Right cardiac atrium (tissue), 5 donors: ENCODE measurements around the gene PIK3R1. TPM values are rescaled to one million over a fixed set of nuclear protein-coding genes. Genes with fewer than 3 reads are reported as not detected.

Experiments used
- ATAC-seq, 2 donors: fragments of 200-7000 bp; cut with Tn5 transposase; one replicate each; pipeline versions ENCODE4 v1.8.0 to v1.9.1; 2020; ENCODE audit warnings: moderate library complexity in 2 of 2, mild to moderate bottlenecking in 1 of 2
- DNase-seq, 3 donors: peaks; one replicate each; pipeline ENCODE4 v3.0.0-alpha.2; 2020
- H3K27ac ChIP-seq: one replicate; pipeline ENCODE4 v1.5.1; 2013; ENCODE audit warnings: mild to moderate bottlenecking, low read length, control low read depth, moderate library complexity
- H3K27me3 ChIP-seq: one replicate; pipeline ENCODE4 v1.6.1; 2013; ENCODE audit not compliant: control insufficient read depth, insufficient read depth
- H3K4me1 ChIP-seq: one replicate; pipeline ENCODE4 v1.6.1; 2013; ENCODE audit warnings: low read length; ENCODE audit not compliant: control insufficient read depth, insufficient read depth
- H3K4me3 ChIP-seq: one replicate; pipeline ENCODE4 v1.5.1; 2013; ENCODE audit warnings: low read length, control low read depth
- H3K9me3 ChIP-seq: one replicate; pipeline ENCODE4 v1.6.1; 2013; ENCODE audit warnings: low read length; ENCODE audit not compliant: control insufficient read depth
- WGBS: extraction: QIAGEN DNeasy Blood & Tissue Kit; methylation state at CpG from one replicate; pipeline ENCODE4 v1.1.7; 2013; 5-methylcytosine and 5-hydroxymethylcytosine counted together
- intact Hi-C, 4 donors: fragments of 100-400 bp; cut with DNase I; formaldehyde crosslinking; loops; one replicate each; pipeline versions ENCODE4 v1.11.0 to v1.14.0; 2022 to 2023
- polyA plus RNA-seq: library from polyadenylated mRNA; stranded (reverse); fragments of 200-250 nt; gene quantifications from one replicate; pipeline ENCODE4 v1.2.3, GENCODE V29; 2013
- total RNA-seq, 4 donors: library from RNA; stranded (reverse); fragmentation: NEBNext Ultra II Directional; extraction: Animal tissue kit (Norgen Biotek cat#: 25700); gene quantifications; one replicate each; pipeline ENCODE4 v1.2.1, GENCODE V29; 2021
- donor health status: healthy with polysubstance abuse.
- donor health status: DM: no; HTN: yes; CAD: no.
- donor health status: DM: no; HTN: no; CAD: no.
- donor health status: DM: no; HTN: yes; CAD: no; lungs with severe emphysema.
- donor health status: DM: yes; HTN: yes; CAD: no.

PIK3R1 gene
- total and polyA plus RNA-seq, 5 donors = 29.7 to 170 (median 105) TPM

GRCh38 chr5:68341006-68341405, 125.5 kb downstream of the PIK3R1 start:
- WGBS = 85% methylated on average over 3 of the region's 3 CpGs
- intact Hi-C loops = no loop called here
- ATAC-seq (no peak), DNase-seq (no peak)
- Histone ChIP-seq H3K4me3 (no peak overlapping the region), H3K27me3 (no peaks in the 10 kb centered on the region), H3K27ac (no peak overlapping the region), H3K4me1 (peaks cover 10% of the 10 kb centered on the region), H3K9me3 (no peaks in the 10 kb centered on the region)

DNA sequence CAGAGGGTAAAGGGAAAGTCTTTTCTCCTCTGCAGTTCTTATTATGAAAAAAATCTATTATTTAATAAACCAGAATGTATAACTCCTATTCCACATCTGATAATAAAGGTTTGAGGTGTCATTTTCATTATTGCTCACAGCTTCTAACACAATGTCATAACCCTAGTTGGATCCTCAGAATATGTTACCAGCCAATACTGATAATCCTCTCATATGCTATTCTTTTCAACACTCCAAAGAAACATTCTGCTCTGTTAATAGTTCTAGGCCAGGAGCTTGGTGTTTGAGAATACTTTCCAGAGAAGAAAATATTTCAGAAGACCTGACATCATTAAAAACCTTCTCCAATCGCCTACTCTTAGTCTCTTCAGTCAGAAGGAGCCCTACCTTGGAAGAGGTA, 127.1 kb downstream of the PIK3R1 start:
- Histone ChIP-seq H3K4me1 (peaks cover 6% of the 10 kb centered on the region), H3K27ac (peak overlapping the region; percentile 49), H3K9me3 (no peaks in the 10 kb centered on the region), H3K4me3 (no peak overlapping the region), H3K27me3 (no peaks in the 10 kb centered on the region)
- ATAC-seq (peak; percentile 25 to 64), DNase-seq (no peak)
- WGBS = 54% methylated on average over 1 of the region's 1 CpG
- intact Hi-C loops = no loop called here

DNA sequence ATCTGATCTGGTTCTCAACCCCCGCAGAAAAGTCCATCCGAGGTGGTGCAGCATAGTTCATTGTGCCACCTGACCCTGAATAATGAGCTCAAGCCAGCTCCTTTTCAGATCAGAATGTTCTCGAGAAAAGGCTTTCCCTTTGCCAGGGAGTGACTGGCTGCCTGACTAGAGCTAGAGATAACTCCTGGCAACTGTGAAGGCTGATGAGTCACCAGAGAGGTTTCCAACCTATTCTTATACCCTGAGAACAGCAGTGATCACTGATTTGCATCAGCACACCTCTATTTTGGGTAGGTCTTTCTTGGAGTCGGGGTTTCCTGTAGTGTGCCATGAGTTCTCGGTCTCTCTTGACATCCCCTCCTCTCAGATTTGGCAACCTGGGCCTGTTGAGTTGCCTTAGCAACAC, 127.9 kb downstream of the PIK3R1 start:
- peak; percentile 94 to 97 for ATAC-seq
- DNase-seq = peak in 2 of 3 donors; percentile 59 to 69
- WGBS = 48% methylated on average over 5 of the region's 5 CpGs
- Histone ChIP-seq H3K4me3 (no peak overlapping the region), H3K27me3 (no peaks in the 10 kb centered on the region), H3K4me1 (peaks cover 6% of the 10 kb centered on the region), H3K9me3 (no peaks in the 10 kb centered on the region), H3K27ac (peak overlapping the region; percentile 49)
- intact Hi-C loops = no loop called here

DNA sequence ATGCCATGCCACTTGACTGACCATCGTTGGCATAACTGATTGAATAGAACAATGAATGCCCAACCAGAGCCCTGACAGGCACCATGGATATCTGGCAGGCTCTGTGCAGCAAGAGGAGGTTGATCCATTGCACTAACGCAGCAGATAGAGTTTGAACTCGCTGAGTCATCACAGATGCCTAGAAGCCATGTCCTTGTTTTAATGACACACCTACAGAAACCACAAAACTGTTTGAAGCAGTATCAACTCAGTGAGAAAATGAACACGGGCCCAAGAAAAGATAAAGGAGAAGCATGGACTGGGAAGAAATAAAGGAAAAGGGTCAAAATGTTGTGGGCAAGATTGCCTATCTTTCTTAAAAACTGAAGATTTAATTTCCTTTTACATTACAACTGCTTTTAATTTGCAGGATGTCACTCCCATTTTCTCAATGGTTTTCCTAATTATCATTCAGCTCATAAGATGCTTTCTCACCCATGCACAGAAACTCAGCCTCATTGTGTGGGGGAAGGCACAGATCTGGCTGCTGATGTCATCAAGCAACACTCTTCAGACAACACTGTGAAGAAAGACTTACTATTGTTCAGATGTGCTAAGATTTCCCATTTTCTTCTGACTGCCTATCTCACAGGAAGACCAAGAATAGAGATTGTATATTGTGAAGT, 129.0 kb downstream of the PIK3R1 start:
- Histone ChIP-seq H3K27me3 (no peaks in the 10 kb centered on the region), H3K4me1 (peaks cover 6% of the 10 kb centered on the region), H3K27ac (peak overlapping the region; percentile 61), H3K4me3 (no peak overlapping the region), H3K9me3 (no peaks in the 10 kb centered on the region)
- WGBS = 60% methylated on average over 4 of the region's 4 CpGs
- no peak for ATAC-seq
- intact Hi-C loops = no loop called here
- no peak for DNase-seq

- Histone ChIP-seq H3K9me3 (no peaks in the 10 kb centered on the region), H3K27me3 (no peaks in the 10 kb centered on the region), H3K4me3 (no peak overlapping the region), H3K27ac (no peak overlapping the region), H3K4me1 (peaks cover 6% of the 10 kb centered on the region)
- DNase-seq (no peak), ATAC-seq (no peak)
- WGBS = 79% methylated on average over 3 of the region's 3 CpGs
- intact Hi-C loops = no loop called here
These were observed 129.6 kb downstream of the PIK3R1 start for GRCh38 chr5:68345171-68345570.

DNA sequence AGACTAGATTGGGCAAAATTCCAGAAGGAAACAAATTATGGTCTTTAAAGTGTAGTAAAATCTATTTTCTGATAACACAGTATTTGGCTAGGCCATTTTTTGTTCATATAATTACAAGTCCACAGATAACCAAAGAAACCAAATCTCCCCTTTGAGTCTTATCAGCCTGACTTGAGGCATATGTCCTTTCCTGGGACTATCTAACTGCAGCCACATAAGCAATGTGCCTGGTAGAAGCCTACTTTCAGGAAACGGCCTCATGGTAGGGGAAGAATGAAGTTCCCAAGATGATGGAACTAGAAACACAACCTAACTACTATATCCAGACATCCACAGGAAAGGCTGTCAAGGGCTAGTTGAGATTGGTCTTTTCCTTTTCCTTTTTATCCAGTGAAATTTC, 130.0 kb downstream of the PIK3R1 start:
- Histone ChIP-seq H3K9me3 (no peaks in the 10 kb centered on the region), H3K27me3 (no peaks in the 10 kb centered on the region), H3K27ac (no peak overlapping the region), H3K4me3 (no peak overlapping the region), H3K4me1 (peaks cover 6% of the 10 kb centered on the region)
- ATAC-seq (no peak), DNase-seq (no peak)
- WGBS = 79% methylated on average over 1 of the region's 1 CpG
- intact Hi-C loops = no loop called here

- Histone ChIP-seq H3K9me3 (no peaks in the 10 kb centered on the region), H3K27ac (no peak overlapping the region), H3K27me3 (no peaks in the 10 kb centered on the region), H3K4me1 (peaks cover 6% of the 10 kb centered on the region), H3K4me3 (no peak overlapping the region)
- ATAC-seq (no peak), DNase-seq (no peak)
- 90% methylated on average over 2 of the region's 2 CpGs for WGBS
- intact Hi-C loops = no loop called here
These were observed 132.0 kb downstream of the PIK3R1 start for GRCh38 chr5:68347536-68347935.

DNA sequence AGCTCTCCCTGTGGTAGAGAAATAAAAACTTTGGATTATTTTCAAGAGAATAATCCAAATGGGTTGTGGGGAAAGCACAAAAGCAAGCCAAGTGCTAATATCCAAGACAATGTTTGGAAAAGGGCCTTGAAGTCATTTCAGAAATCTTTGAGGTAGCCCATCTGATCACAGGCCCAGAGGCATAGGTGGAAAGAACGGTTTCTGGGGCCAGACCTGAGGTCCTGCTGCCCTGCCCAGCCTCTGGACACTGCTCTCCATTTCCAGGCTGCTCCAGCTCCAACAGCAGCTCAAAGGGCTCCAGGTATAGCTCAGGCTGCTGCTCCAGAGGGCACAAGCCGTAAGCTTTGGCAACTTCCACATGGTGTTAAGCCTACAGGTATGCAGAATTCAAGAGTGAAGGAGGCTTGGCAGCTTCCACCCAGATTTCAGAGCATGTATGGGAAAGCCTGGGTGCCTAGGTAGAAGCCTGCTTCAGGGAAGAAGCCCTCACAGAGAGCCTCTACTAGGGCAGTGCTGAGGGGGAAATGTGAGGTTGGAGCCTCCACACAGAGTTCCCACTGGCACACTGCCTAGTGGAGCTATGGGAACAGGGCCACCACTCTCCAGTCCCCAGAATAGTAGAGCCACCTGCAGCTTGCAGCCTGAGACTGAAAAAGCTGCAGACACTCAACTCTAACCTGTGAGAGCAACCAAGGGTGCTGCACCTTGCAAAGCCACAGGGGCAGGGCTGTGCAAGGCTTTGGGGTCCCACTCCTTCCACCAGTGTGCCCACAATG, 133.1 kb downstream of the PIK3R1 start:
- peaks cover 6% of the 10 kb centered on the region for H3K4me1 ChIP-seq
- no peak overlapping the region for H3K4me3 ChIP-seq
- DNase-seq (peak in 1 of 3 donors; percentile 59), ATAC-seq (peak; percentile 15 to 57)
- WGBS = 86% methylated on average over 2 of the region's 2 CpGs
- intact Hi-C loops = loop anchor here in 1 of 4 donors (2.0 kb wide), 1 partner anchor 36 kb away; no protein-coding TSS in a partner anchor
- no peaks in the 10 kb centered on the region for H3K9me3 ChIP-seq
- no peaks in the 10 kb centered on the region for H3K27me3 ChIP-seq
- H3K27ac ChIP-seq = no peak overlapping the region

GRCh38 chr5:68350176-68350575, 134.6 kb downstream of the PIK3R1 start:
- Histone ChIP-seq H3K27ac (no peak overlapping the region), H3K4me1 (no peaks in the 10 kb centered on the region), H3K9me3 (no peaks in the 10 kb centered on the region), H3K27me3 (no peaks in the 10 kb centered on the region), H3K4me3 (no peak overlapping the region)
- 85% methylated on average over 4 of the region's 4 CpGs for WGBS
- intact Hi-C loops = no loop called here
- ATAC-seq = no peak
- no peak for DNase-seq
